GM23338 (cell line): ENCODE data around the gene PKD2.

ENCODE experiments used
- EZH2 ChIP-seq: fragments of 200-600 bp; sonication (generic); IDR thresholded peaks from one replicate; pipeline ENCODE4 v1.8.0; 2017; ENCODE audit warnings: antibody characterized with exemption, mild to moderate bottlenecking, low read depth; ENCODE audit not compliant: unreplicated experiment
- EZH2phosphoT487 ChIP-seq: fragments of 200-600 bp; sonication (generic); IDR thresholded peaks from one replicate; pipeline ENCODE4 v1.8.1; 2018; ENCODE audit warnings: antibody characterized with exemption; ENCODE audit not compliant: unreplicated experiment
- POLR2AphosphoS5 ChIP-seq: IDR thresholded peaks from 2 replicates; pipeline ENCODE4 v1.6.1; 2016; ENCODE audit warnings: antibody characterized with exemption, low read depth

DNA sequence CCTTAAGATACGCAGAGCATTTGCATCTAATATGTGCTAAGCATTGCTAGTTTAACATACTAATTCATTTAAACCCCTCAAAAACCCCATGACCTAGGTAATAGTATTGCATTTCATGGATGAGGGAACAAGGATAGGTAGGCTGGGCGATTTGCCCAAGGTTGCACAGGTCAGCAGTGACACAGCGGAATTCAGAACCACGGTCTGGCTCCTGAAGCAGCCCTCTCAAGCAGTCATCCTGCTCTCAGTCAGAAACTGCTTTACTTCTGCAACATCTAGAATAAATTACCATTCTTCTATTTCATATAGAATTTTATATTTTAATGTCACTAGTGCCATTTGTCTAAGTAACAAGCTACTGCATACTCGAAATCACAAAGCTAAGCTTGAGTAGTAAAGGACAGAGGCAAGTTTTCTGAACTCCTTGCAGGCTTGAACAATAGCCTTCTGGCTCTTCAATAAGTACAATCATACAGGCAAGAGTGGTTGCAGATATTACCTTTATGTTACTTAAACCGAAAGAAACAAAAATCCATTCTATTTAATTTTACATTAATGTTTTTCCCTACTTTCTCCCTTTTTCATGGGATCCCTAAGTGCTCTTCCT, 32.5 kb upstream of the PKD2 start:
- TF ChIP-seq EZH2phosphoT487 (no peak), EZH2 (no peak), POLR2AphosphoS5 (no peak)
